Mesenchymal stem cell (in vitro differentiated cells and primary cell): ENCODE data around the gene C12orf76. TPM values are rescaled to one million over a fixed set of nuclear protein-coding genes. Genes with fewer than 3 reads are reported as not detected.

Experiments
- DNase-seq: peaks from one replicate; pipeline ENCODE4 v3.0.0-alpha.2; 2013
- H2AFZ ChIP-seq: one replicate; pipeline ENCODE4 v1.6.1; 2013; ENCODE audit warnings: low read depth, mild to moderate bottlenecking, control low read depth, inconsistent platforms, low read length, moderate library complexity
- H2AK5ac ChIP-seq: 2 replicates; pipeline ENCODE4 v1.6.1; 2013; ENCODE audit warnings: low read length, moderate library complexity, mild to moderate bottlenecking, inconsistent platforms; ENCODE audit not compliant: severe bottlenecking
- H2BK120ac ChIP-seq: one replicate; pipeline ENCODE4 v1.6.1; 2013; ENCODE audit warnings: low read depth, mild to moderate bottlenecking, inconsistent platforms, low read length, moderate library complexity
- H2BK12ac ChIP-seq, 2 experiments: one replicate each; pipeline ENCODE4 v1.6.1; 2013; ENCODE audit warnings: inconsistent platforms in 2 of 2, low read length in 2 of 2, mild to moderate bottlenecking in 2 of 2, moderate library complexity in 2 of 2, control low read depth in 1 of 2
- H2BK15ac ChIP-seq: one replicate; pipeline ENCODE4 v1.6.1; 2013; ENCODE audit warnings: mild to moderate bottlenecking, low read depth, inconsistent platforms; ENCODE audit not compliant: poor library complexity, severe bottlenecking
- H2BK5ac ChIP-seq: 2 replicates; pipeline ENCODE4 v1.6.1; 2013; ENCODE audit warnings: low read depth, mild to moderate bottlenecking, low read length, control low read depth, inconsistent platforms; ENCODE audit not compliant: poor library complexity, severe bottlenecking
- H3K14ac ChIP-seq, 2 experiments: one replicate each; pipeline ENCODE4 v1.6.1; 2013; ENCODE audit warnings: inconsistent platforms in 2 of 2, low read length in 2 of 2, control low read depth in 1 of 2, mild to moderate bottlenecking in 1 of 2, moderate library complexity in 1 of 2
- H3K18ac ChIP-seq, 2 experiments: one replicate each; pipeline ENCODE4 v1.6.1; 2013; ENCODE audit warnings: inconsistent platforms in 2 of 2, low read length in 2 of 2, control low read depth in 1 of 2, low read depth in 1 of 2, mild to moderate bottlenecking in 1 of 2
- H3K23ac ChIP-seq, 2 experiments: one replicate each; pipeline ENCODE4 v1.6.1; 2013; ENCODE audit warnings: inconsistent platforms in 2 of 2, low read length in 2 of 2, mild to moderate bottlenecking in 2 of 2, moderate library complexity in 2 of 2, control low read depth in 1 of 2
- H3K27ac ChIP-seq: 2 replicates; pipeline ENCODE4 v1.5.1; 2013; ENCODE audit warnings: mild to moderate bottlenecking, moderate library complexity, low read length, control low read depth, inconsistent platforms; ENCODE audit not compliant: poor library complexity, severe bottlenecking
- H3K27me3 ChIP-seq, 2 experiments: 2 replicates each; pipeline versions ENCODE4 v1.6.1 to v1.7.0; 2013; ENCODE audit warnings: low read length in 2 of 2, mild to moderate bottlenecking in 2 of 2, moderate library complexity in 2 of 2, control low read depth in 1 of 2, inconsistent platforms in 1 of 2; ENCODE audit not compliant: control insufficient read depth in 1 of 2, insufficient read depth in 1 of 2
- H3K36me3 ChIP-seq, 2 experiments: 2 replicates each; pipeline versions ENCODE4 v1.6.1 to v1.7.0; 2013; ENCODE audit warnings: low read length in 2 of 2, control low read depth in 1 of 2, inconsistent platforms in 1 of 2, low read depth in 1 of 2, mild to moderate bottlenecking in 1 of 2; ENCODE audit not compliant: insufficient read depth in 2 of 2, control insufficient read depth in 1 of 2
- H3K4ac ChIP-seq, 2 experiments: one replicate each; pipeline ENCODE4 v1.6.1; 2013; ENCODE audit warnings: inconsistent platforms in 2 of 2, low read length in 2 of 2, mild to moderate bottlenecking in 2 of 2, moderate library complexity in 2 of 2, control low read depth in 1 of 2, low read depth in 1 of 2
- H3K4me1 ChIP-seq: 2 replicates; pipeline ENCODE4 v1.6.1; 2013; ENCODE audit warnings: low read depth, low read length, control low read depth; ENCODE audit not compliant: control insufficient read depth, insufficient read depth
- H3K4me2 ChIP-seq: 2 replicates; pipeline ENCODE4 v1.6.1; 2013; ENCODE audit warnings: low read length, mild to moderate bottlenecking, inconsistent platforms; ENCODE audit not compliant: poor library complexity, severe bottlenecking
- H3K4me3 ChIP-seq, 2 experiments: 2 replicates each; pipeline versions ENCODE4 v1.5.1 to v1.7.0; 2013; ENCODE audit warnings: low read length in 2 of 2, mild to moderate bottlenecking in 2 of 2, control low read depth in 1 of 2, low read depth in 1 of 2; ENCODE audit not compliant: insufficient read depth in 1 of 2
- H3K79me1 ChIP-seq: replicated peaks from 2 replicates; pipeline ENCODE4 v1.6.1; 2013; ENCODE audit warnings: mild to moderate bottlenecking, control low read depth, low read length, inconsistent platforms; ENCODE audit not compliant: poor library complexity, severe bottlenecking
- H3K9ac ChIP-seq: 2 replicates; pipeline ENCODE4 v1.7.0; 2013; ENCODE audit warnings: mild to moderate bottlenecking, low read length, moderate library complexity
- H3K9me3 ChIP-seq: 2 replicates; pipeline ENCODE4 v1.7.0; 2013; ENCODE audit warnings: mild to moderate bottlenecking, low read length; ENCODE audit not compliant: control insufficient read depth
- H4K8ac ChIP-seq: one replicate; pipeline ENCODE4 v1.6.1; 2013; ENCODE audit warnings: inconsistent platforms, mild to moderate bottlenecking, low read length, moderate library complexity
- H4K91ac ChIP-seq: one replicate; pipeline ENCODE4 v1.6.1; 2013; ENCODE audit warnings: mild to moderate bottlenecking, low read length, inconsistent platforms
- WGBS: methylation state at CpG from one replicate; pipeline ENCODE4 v1.1.7; 2013; ENCODE audit warnings: mixed read lengths; 5-methylcytosine and 5-hydroxymethylcytosine counted together
- polyA plus RNA-seq, 2 experiments: library from polyadenylated mRNA; stranded (reverse); fragments of 200-250 nt; gene quantifications; one replicate each; pipeline ENCODE4 v1.2.3, GENCODE V29; 2013

Gene C12orf76, protein sequence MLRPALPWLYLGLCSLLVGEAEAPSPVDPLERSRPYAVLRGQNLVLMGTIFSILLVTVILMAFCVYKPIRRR
- 10.6 TPM for polyA plus RNA-seq (2013, experiment 1 of 2)
- polyA plus RNA-seq (2013, experiment 2 of 2): 10.7 TPM

DNA sequence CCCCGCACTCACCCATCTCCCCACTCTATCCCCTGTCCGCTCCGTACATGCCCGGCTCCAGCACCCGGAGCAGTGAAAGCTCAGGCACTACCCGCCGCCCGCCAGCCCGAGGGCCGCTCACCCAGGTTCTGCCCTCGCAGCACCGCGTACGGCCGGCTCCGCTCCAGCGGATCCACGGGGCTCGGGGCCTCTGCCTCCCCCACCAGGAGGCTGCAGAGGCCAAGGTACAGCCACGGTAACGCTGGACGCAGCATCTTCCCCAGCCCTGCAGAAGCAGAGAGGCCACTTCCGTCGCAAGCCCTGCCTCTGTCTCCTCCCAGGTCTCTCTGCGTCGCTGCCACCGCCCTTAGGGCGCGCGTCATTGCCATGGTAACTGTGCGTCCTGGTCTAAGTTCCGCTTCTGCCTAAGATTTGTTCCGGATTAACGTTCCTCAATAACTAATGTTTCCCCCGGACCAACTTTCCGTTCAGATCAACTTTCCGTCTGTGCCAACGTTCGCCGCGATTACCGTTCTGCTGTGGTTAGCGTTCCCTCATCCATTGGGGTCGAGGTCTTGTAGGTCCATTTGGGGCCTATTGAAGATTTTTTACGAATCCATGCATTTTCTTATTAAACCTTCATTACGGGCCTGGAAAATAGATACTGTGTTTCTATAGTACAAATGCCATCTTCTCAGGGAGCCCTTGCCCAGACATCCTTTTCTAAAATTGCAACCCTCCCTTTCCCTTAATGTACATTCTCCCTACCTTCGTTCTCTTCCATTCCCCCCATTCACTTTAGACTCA is at the start of gene C12orf76:
C12orf76 (minus strand) TSS at position 281 of the 786 bp plus-strand sequence; CDS start at position 254, 27 bp downstream.
- Histone ChIP-seq H3K4me3 (peak within 1 kb of the TSS; percentile 87 to 90), H2BK12ac (peak within 1 kb of the TSS in 1 of 2 experiments; percentile 23), H2AK5ac (peak within 1 kb of the TSS; percentile 67), H2BK120ac (peak within 1 kb of the TSS; percentile 95), H3K9ac (peak within 1 kb of the TSS; percentile 90), H3K4me2 (peak within 1 kb of the TSS; percentile 94), H3K23ac (no peak within 1 kb of the TSS), H3K4me1 (peaks cover 5% of the 10 kb centered on the region), H3K4ac (peak within 1 kb of the TSS; percentile 60 to 85), H2BK5ac (peak within 1 kb of the TSS; percentile 73), H3K18ac (peak within 1 kb of the TSS; percentile 89 to 90), H3K36me3 (peaks cover 0 to 4% of the 10 kb centered on the region in 2 experiments), H4K91ac (peak within 1 kb of the TSS; percentile 84), H2AFZ (peak within 1 kb of the TSS; percentile 80), H3K79me1 (peaks cover 3% of the 10 kb centered on the region), H2BK15ac (peak within 1 kb of the TSS; percentile 74), H4K8ac (peak within 1 kb of the TSS; percentile 96), H3K27ac (peak within 1 kb of the TSS; percentile 82), H3K9me3 (no peaks in the 10 kb centered on the region), H3K27me3 (no peaks in the 10 kb centered on the region), H3K14ac (peak within 1 kb of the TSS in 1 of 2 experiments; percentile 98)
- peak; percentile 96 for DNase-seq
- WGBS: 4% methylated on average over 45 of the region's 47 CpGs

DNA sequence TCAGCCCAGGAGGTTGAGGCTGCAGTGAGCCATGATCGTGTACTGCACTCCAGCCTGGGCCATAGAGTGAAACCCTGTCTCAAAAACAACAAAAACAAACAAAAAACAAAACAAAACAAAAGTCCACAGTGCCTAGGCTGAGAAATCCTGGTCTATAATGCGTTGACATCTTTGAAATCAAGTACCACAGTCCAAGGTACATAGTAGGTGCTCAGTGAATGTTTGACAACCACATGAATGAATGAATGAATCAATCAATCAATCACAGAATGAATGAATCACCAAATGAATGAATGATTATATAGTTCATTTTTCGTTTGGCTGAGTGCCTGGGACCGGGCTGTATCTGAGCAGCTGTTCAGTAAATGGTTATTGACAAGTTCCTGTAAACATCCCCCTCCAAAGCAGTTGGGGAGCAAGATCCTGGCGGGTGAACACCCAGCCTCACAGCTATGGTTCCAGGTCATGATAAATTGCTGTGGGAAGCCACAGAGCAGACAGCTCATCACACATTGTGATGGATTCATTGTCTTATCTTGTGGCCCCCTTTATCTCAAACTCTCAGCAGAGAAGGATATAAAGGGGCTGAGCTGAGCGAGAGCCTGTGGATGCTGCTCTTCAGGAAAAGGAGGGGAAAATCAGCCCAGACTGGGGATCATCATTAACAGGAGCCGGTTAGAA is 45.4 kb upstream of the C12orf76 start:
- Histone ChIP-seq H2BK15ac (no peak overlapping the region), H3K9me3 (no peaks in the 10 kb centered on the region), H4K91ac (no peak overlapping the region), H3K18ac (no peak overlapping the region), H3K36me3 (no peaks in the 10 kb centered on the region), H3K27ac (no peak overlapping the region), H3K27me3 (peaks cover 29 to 30% of the 10 kb centered on the region in 2 experiments), H4K8ac (no peak overlapping the region), H2BK5ac (no peak overlapping the region), H3K4ac (no peak overlapping the region), H3K4me1 (no peaks in the 10 kb centered on the region), H3K9ac (no peak overlapping the region), H3K4me2 (no peak overlapping the region), H3K79me1 (no peaks in the 10 kb centered on the region), H2AFZ (no peak overlapping the region), H2BK120ac (no peak overlapping the region), H3K4me3 (no peak overlapping the region), H3K23ac (no peak overlapping the region), H3K14ac (no peak overlapping the region), H2BK12ac (no peak overlapping the region), H2AK5ac (no peak overlapping the region)
- 65% methylated on average over 6 of the region's 7 CpGs for WGBS
- no peak for DNase-seq

DNA sequence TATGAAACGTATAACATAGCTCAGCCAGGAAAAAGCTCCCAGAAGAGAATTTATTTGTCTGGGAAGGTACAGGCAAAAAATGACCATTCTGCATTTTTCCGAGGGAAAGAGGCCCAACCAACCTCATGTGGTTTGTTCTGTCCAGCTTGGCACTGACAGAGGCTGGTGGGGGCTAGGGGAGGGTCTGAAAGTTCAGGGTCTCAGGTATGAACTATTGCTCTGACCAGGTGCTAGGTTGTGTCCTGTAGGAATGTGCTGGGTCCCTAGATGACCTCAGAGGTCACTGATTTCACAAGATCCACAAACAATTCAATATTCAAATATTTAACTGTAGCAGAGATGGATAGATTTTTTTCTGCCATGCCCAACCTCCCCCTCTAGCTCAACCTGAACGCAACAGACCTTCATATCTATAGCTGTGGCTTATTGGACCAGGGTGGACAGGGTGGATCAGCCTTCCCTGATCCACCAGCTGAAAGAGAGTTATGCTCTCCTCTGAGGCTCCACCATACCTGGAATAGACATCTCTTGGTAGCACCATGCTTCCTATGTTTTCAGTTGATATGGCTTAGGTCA is 42.9 kb upstream of the C12orf76 start:
- Histone ChIP-seq H4K91ac (no peak overlapping the region), H3K27ac (no peak overlapping the region), H4K8ac (no peak overlapping the region), H2BK120ac (no peak overlapping the region), H3K4me2 (no peak overlapping the region), H3K18ac (no peak overlapping the region), H3K9me3 (no peaks in the 10 kb centered on the region), H3K4me3 (no peak overlapping the region), H2AK5ac (no peak overlapping the region), H3K27me3 (peaks cover 31 to 35% of the 10 kb centered on the region in 2 experiments), H3K36me3 (no peaks in the 10 kb centered on the region), H3K4ac (no peak overlapping the region), H3K23ac (no peak overlapping the region), H3K79me1 (no peaks in the 10 kb centered on the region), H2BK15ac (no peak overlapping the region), H2AFZ (no peak overlapping the region), H3K14ac (no peak overlapping the region), H2BK12ac (no peak overlapping the region), H3K4me1 (no peaks in the 10 kb centered on the region), H3K9ac (no peak overlapping the region), H2BK5ac (no peak overlapping the region)
- 82% methylated on average over 3 of the region's 3 CpGs for WGBS
- no peak for DNase-seq
